ENCODE data around the gene PAQR5.

PAQR5 gene

DNA sequence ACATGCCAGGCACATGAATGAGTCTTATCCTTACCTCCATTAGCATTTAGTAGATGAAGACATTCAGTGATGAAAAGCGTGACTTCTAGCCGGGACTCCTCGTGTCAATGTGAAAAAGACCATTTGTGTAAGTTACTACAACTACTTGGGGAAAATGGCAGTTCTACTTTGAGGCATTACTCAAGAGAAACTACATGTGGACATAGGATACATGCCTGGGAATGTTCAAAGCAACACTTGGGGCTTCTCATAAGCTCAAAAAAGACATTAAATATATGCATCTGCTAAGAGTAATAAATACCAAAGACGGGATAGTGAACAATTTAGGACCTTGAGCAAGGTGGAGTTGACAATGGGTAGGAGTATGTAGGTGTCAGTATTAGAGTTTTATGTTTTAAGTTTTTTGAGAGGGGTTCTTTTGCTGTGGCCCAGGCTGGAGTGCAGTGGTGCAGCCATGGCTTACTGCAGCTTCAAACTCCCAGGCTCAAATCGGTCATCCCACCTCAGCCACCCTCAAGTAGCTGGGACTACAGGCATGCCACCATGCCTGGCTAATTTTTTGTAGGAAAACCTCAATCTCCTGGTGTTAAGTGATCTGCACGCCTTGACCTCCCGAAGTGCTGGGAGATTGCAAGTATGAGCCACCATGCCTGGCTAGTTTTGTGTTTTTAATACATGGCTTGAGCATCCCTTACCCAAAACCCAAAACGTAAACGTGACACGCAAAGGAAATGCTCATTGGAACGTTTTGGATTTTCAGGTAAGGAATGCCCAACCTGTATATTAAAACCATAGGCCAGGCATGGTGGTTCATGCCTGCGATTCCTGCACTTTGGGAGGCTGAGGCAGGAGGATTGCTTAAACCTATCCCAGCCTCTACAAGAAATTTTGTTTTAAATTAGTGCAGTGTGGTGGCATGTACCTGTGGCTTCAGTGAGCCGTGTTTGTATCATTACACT lies 157.8 kb downstream of the PAQR5 start:
- DNase-seq (ENCODE audit: low spot score in 2 of 2): no peak
- Histone ChIP-seq H3K36me3 (replicated peaks) (peaks cover 49% of the 10 kb centered on the region), H3K4me3 (no peak overlapping the region), H3K27me3 (ENCODE audit: low read depth) (no peaks in the 10 kb centered on the region), H3K4me1 (peaks cover 22% of the 10 kb centered on the region), H3K9me3 (no peaks in the 10 kb centered on the region)
- in situ Hi-C loops (cut with MboI; ENCODE audit: low sequenced_read_pairs): loop anchor here (25.0 kb wide), 1 partner anchor 1256 kb away; no protein-coding TSS in a partner anchor
